Measurements from ENCODE around the gene CSAD. TPM values are rescaled to one million over a fixed set of nuclear protein-coding genes. Genes with fewer than 3 reads are reported as not detected.
A peak's percentile ranks its signal among the peaks of the same experiment; 100 is the strongest.

Gene CSAD
- total and polyA plus RNA-seq, 8 donors: 10.1 to 83.2 (median 21.4) TPM

- no peak overlapping the region for H3K4me3 ChIP-seq
- H3K9me3 ChIP-seq: no peaks in the 10 kb centered on the region
- H3K36me3 ChIP-seq: peaks cover 0 to 17% (median 0%) of the 10 kb centered on the region in 3 donors
- H3K27me3 ChIP-seq: no peaks in the 10 kb centered on the region
- DNase-seq (no peak), FAIRE-seq (no peak), ATAC-seq (no peak)
- intact Hi-C loops (cut with DNase I): loop anchor here in 2 of 3 donors (5.0 to 10.0 kb wide), 2 partner anchors 73 to 76 kb away; no protein-coding TSS in a partner anchor
- 83 to 84% methylated on average over 12 to 13 of the region's 13 CpGs for WGBS, 2 donors
- TF ChIP-seq, protein P1, sequence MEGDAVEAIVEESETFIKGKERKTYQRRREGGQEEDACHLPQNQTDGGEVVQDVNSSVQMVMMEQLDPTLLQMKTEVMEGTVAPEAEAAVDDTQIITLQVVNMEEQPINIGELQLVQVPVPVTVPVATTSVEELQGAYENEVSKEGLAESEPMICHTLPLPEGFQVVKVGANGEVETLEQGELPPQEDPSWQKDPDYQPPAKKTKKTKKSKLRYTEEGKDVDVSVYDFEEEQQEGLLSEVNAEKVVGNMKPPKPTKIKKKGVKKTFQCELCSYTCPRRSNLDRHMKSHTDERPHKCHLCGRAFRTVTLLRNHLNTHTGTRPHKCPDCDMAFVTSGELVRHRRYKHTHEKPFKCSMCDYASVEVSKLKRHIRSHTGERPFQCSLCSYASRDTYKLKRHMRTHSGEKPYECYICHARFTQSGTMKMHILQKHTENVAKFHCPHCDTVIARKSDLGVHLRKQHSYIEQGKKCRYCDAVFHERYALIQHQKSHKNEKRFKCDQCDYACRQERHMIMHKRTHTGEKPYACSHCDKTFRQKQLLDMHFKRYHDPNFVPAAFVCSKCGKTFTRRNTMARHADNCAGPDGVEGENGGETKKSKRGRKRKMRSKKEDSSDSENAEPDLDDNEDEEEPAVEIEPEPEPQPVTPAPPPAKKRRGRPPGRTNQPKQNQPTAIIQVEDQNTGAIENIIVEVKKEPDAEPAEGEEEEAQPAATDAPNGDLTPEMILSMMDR (IDR thresholded peaks at IDR 0.05): no peak
- H3K27ac ChIP-seq: no peak overlapping the region
- H3K4me1 ChIP-seq: peaks cover 0 to 2% (median 0%) of the 10 kb centered on the region in 3 donors
These were observed 31.0 kb upstream of the CSAD start for GRCh38 chr12:53211476-53212381.

DNA sequence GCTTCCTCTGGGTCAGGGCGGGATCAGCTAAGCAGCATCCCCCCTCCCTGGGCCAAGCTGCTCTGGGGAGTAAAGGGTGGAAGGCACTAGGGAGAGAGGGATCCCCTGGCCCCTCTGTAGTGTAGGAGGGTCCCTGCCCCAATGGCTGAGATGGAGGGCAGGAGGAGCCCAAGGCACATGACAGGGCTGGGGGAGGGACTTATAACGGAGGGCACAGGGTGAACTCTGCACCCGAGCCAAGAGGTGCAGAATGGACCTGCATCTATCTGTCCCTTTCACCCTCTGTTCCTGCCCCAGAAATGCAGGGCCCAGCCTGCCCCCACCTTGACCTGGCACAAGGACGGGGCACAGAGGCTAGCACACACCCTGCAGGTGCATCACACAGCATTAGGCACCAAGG lies 30.1 kb upstream of the CSAD start:
- Histone ChIP-seq H3K4me3 (no peak overlapping the region), H3K27ac (no peak overlapping the region), H3K27me3 (no peaks in the 10 kb centered on the region), H3K36me3 (peaks cover 0 to 17% (median 0%) of the 10 kb centered on the region in 3 donors), H3K9me3 (no peaks in the 10 kb centered on the region), H3K4me1 (no peaks in the 10 kb centered on the region)
- TF ChIP-seq, protein P1 (IDR thresholded peaks at IDR 0.05): no peak
- WGBS, 2 donors: 77 to 81% methylated on average over 4 of the region's 4 CpGs
- ATAC-seq (no peak), FAIRE-seq (no peak), DNase-seq (no peak)
- intact Hi-C loops (cut with DNase I): loop anchor here in 2 of 3 donors (5.0 to 10.0 kb wide), 2 partner anchors 74 to 76 kb away; no protein-coding TSS in a partner anchor

- no peaks in the 10 kb centered on the region for H3K9me3 ChIP-seq
- peaks cover 0 to 13% (median 0%) of the 10 kb centered on the region in 3 donors for H3K36me3 ChIP-seq
- intact Hi-C loops (cut with DNase I): no loop called here
- 63 to 72% methylated on average over 7 of the region's 7 CpGs for WGBS, 2 donors
- ATAC-seq (peak in 1 of 4 donors; percentile 19), DNase-seq (no peak), FAIRE-seq (no peak)
- TF ChIP-seq, protein P1 (IDR thresholded peaks at IDR 0.05): no peak
- H3K4me1 ChIP-seq: no peaks in the 10 kb centered on the region
- H3K4me3 ChIP-seq: no peak overlapping the region
- no peaks in the 10 kb centered on the region for H3K27me3 ChIP-seq
- no peak overlapping the region for H3K27ac ChIP-seq
These were observed 28.2 kb upstream of the CSAD start for GRCh38 chr12:53208877-53209463.

GRCh38 chr12:53208435-53208834 lies 27.7 kb upstream of the CSAD start:
- Histone ChIP-seq H3K4me1 (no peaks in the 10 kb centered on the region), H3K9me3 (no peaks in the 10 kb centered on the region), H3K4me3 (no peak overlapping the region), H3K27me3 (no peaks in the 10 kb centered on the region), H3K36me3 (peaks cover 0 to 13% (median 0%) of the 10 kb centered on the region in 3 donors), H3K27ac (no peak overlapping the region)
- DNase-seq (no peak), FAIRE-seq (no peak), ATAC-seq (peak in 1 of 4 donors; percentile 28)
- WGBS, 2 donors: 39 to 50% methylated on average over 2 of the region's 2 CpGs
- intact Hi-C loops (cut with DNase I): no loop called here
- TF ChIP-seq, protein P1 (IDR thresholded peaks at IDR 0.05): no peak
